ENCODE measurements around the gene TSPAN18. TPM values are rescaled to one million over a fixed set of nuclear protein-coding genes. Genes with fewer than 3 reads are reported as not detected.

The TSPAN18 gene
- total RNA-seq: 25.3 and 31.5 TPM in 2 replicates

- DNase-seq (ENCODE audit: low read depth in 2 of 2): peak in 1 of 2 donors; percentile 58
Measured at GRCh38 chr11:44726283-44727113, at the start of gene TSPAN18. TSS of gene TSPAN18 (plus strand) at chr11:44726962. CDS start at chr11:44906417, 179,455 bp downstream.

- DNase-seq (ENCODE audit: low read depth in 2 of 2): peak in 1 of 2 donors; percentile 10
Measured at GRCh38 chr11:44680982-44681597, 45.7 kb upstream of the TSPAN18 start.

- DNase-seq (ENCODE audit: low read depth in 2 of 2): peak in 1 of 2 donors; percentile 88
Measured at GRCh38 chr11:44681698-44682097, 45.1 kb upstream of the TSPAN18 start.

GRCh38 chr11:44684859-44685281 is 41.9 kb upstream of the TSPAN18 start:
- DNase-seq (ENCODE audit: low read depth in 2 of 2): no peak

GRCh38 chr11:44687388-44687787 is 39.4 kb upstream of the TSPAN18 start:
- no peak for DNase-seq (ENCODE audit: low read depth in 2 of 2)

GRCh38 chr11:44689265-44689664 is 37.5 kb upstream of the TSPAN18 start:
- no peak for DNase-seq (ENCODE audit: low read depth in 2 of 2)

GRCh38 chr11:44690651-44691050 is 36.1 kb upstream of the TSPAN18 start:
- no peak for DNase-seq (ENCODE audit: low read depth in 2 of 2)

- no peak for DNase-seq (ENCODE audit: low read depth in 2 of 2)
Measured at GRCh38 chr11:44692460-44692859, 34.3 kb upstream of the TSPAN18 start.

- no peak for DNase-seq (ENCODE audit: low read depth in 2 of 2)
Measured at GRCh38 chr11:44693654-44694119, 33.1 kb upstream of the TSPAN18 start.

- no peak for DNase-seq (ENCODE audit: low read depth in 2 of 2)
Measured at GRCh38 chr11:44694443-44694842, 32.3 kb upstream of the TSPAN18 start.

GRCh38 chr11:44695169-44695833 is 31.5 kb upstream of the TSPAN18 start:
- no peak for DNase-seq (ENCODE audit: low read depth in 2 of 2)

GRCh38 chr11:44698252-44698912 is 28.4 kb upstream of the TSPAN18 start:
- no peak for DNase-seq (ENCODE audit: low read depth in 2 of 2)

- no peak for DNase-seq (ENCODE audit: low read depth in 2 of 2)
Measured at GRCh38 chr11:44699497-44700408, 27.0 kb upstream of the TSPAN18 start.

GRCh38 chr11:44701276-44701675 is 25.5 kb upstream of the TSPAN18 start:
- no peak for DNase-seq (ENCODE audit: low read depth in 2 of 2)

GRCh38 chr11:44702889-44703288 is 23.9 kb upstream of the TSPAN18 start:
- no peak for DNase-seq (ENCODE audit: low read depth in 2 of 2)

- no peak for DNase-seq (ENCODE audit: low read depth in 2 of 2)
Measured at GRCh38 chr11:44707094-44707493, 19.7 kb upstream of the TSPAN18 start.

- no peak for DNase-seq (ENCODE audit: low read depth in 2 of 2)
Measured at GRCh38 chr11:44708009-44708408, 18.8 kb upstream of the TSPAN18 start.

GRCh38 chr11:44708523-44709280 is 18.1 kb upstream of the TSPAN18 start:
- peak in 1 of 2 donors; percentile 39 for DNase-seq (ENCODE audit: low read depth in 2 of 2)

- DNase-seq (ENCODE audit: low read depth in 2 of 2): peak in 1 of 2 donors; percentile 24
Measured at GRCh38 chr11:44709281-44709562, 17.5 kb upstream of the TSPAN18 start.

GRCh38 chr11:44709966-44710365 is 16.8 kb upstream of the TSPAN18 start:
- DNase-seq (ENCODE audit: low read depth in 2 of 2): peak; percentile 71 to 80
